Fibroblast of the aortic adventitia (primary cell): ENCODE data around the gene PHF21B. TPM values are rescaled to one million over a fixed set of nuclear protein-coding genes. Genes with fewer than 3 reads are reported as not detected.
"Not testable (repeated sequence)": the region's sequence is repeated elsewhere in the genome, so short reads cannot be mapped to it uniquely, and the experiment has no call there.

Experiments
- DNase-seq: peaks from one replicate; pipeline ENCODE4 v3.0.0-alpha.2; 2010; ENCODE audit warnings: low read depth
- H3K4me3 ChIP-seq: 2 replicates; pipeline ENCODE4 v1.5.1; 2011; ENCODE audit warnings: low read depth, mild to moderate bottlenecking, control low read depth, low read length, moderate library complexity
- CTCF ChIP-seq: IDR thresholded peaks from 2 replicates; pipeline ENCODE4 v1.5.1; 2011; ENCODE audit warnings: mild to moderate bottlenecking, low read length, control low read depth, inconsistent platforms; ENCODE audit not compliant: insufficient read depth
- total RNA-seq: library from RNA; depleted of rRNA; stranded (reverse); fragments of >200 nt; gene quantifications from 2 replicates; pipeline ENCODE4 v1.2.3, GENCODE V29; 2012; ENCODE audit warnings: low replicate concordance

Gene PHF21B
- total RNA-seq, 1 donor: not detected

GRCh38 chr22:44969817-44970216 is 40.0 kb downstream of the PHF21B start:
- H3K4me3 ChIP-seq: no peak overlapping the region
- no peak for TF ChIP-seq CTCF
- no peak for DNase-seq

DNA sequence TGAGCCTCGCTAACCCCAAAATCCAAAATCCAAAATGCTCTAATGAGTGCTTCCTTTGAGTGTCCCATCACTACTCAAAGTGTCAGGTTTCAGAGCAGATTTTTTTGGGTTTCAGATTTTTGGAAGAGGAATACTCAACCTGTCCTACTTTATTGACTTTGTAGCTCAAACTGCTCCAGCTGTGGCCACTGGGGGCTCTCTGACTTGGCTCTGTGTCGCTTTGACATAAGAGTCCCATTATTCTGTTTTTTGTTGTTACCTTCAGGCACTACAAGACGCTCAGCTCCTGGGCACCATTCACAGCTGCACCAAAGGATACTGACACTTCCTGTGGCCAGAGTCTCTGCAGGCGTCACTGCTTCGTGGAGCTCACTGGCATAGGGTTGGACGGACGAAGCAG is 41.1 kb downstream of the PHF21B start:
- no peak for TF ChIP-seq CTCF
- H3K4me3 ChIP-seq: no peak overlapping the region
- no peak for DNase-seq

DNA sequence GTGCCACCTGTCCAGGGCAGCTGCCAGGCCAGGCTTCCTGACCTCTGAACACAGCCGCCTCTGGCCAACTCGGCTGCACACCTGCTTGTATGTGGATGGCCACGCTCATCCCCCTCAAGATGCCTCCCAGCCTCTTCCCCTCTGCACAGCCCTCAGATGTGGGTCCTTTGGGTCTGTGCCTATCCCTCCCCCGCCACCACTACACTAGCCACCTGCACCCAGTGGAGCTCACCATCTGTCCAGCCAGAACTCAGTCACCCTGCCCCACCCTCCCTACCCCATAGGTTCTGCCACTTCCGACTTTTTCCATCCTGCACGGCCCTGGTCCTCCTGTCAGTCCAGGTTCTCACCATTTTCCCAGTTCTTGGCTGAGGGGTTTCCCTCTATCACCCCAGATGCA is 44.6 kb downstream of the PHF21B start:
- H3K4me3 ChIP-seq: no peak overlapping the region
- TF ChIP-seq CTCF: no peak
- DNase-seq: no peak

DNA sequence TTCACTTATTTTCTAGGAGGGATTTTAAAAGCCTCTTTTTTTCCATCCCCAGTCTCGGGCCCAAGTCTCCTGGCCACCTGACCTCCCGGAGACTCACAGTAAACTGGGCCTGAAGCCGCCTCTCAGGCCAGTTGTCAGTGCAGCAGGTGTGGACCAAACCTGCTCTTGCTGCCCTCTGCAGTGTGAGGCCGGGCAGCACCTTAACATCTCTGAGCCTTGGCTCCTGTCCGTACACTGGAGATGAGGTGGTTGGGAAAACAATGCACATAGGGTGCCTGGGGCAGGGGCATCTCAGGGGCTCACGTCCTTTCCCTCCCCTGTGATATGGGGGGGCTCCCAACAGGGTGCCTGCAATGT is 45.1 kb downstream of the PHF21B start:
- no peak overlapping the region for H3K4me3 ChIP-seq
- no peak for TF ChIP-seq CTCF
- DNase-seq: no peak

DNA sequence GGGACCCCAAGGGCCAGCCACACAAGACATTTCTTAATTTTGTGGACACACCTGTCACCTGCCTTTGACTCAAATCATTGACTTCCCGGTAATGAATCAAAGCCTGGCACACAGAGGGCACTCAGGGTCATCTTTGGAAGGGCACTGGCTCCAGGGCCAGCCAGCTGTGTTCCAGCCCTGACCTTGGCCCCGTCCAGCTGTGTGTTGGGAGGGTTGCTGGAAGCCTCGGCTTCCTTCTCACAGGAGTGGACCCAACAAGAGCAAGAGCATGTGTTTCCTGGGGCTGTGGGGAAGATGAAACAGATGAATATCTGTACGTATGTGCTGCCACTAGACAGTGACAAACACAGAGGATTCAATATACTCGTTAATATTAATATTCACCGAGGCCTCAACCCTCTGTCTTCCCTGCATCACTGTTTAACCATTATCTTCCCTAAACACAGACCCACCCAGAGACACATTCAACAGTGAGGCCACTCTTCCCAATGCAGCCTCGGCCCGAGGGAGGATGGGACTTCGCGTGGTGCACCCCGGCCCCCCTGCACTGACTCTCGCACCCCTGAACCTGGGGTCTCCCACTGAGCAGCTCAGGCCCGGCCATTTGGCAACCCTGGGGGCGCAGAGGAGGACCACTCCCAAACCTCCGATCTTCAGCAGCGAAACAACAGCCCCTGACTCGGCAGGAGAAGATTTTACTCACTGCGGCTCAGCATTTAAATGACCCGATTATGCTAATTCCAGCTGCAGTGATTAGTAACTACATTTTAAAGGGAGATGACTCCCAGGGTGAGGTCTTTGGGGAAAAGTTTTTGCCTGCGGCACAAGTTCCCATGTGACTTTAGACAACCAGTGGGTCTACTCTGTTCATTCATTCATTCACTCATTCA is 45.7 kb downstream of the PHF21B start:
- no peak for DNase-seq
- H3K4me3 ChIP-seq: no peak overlapping the region
- no peak for TF ChIP-seq CTCF

DNA sequence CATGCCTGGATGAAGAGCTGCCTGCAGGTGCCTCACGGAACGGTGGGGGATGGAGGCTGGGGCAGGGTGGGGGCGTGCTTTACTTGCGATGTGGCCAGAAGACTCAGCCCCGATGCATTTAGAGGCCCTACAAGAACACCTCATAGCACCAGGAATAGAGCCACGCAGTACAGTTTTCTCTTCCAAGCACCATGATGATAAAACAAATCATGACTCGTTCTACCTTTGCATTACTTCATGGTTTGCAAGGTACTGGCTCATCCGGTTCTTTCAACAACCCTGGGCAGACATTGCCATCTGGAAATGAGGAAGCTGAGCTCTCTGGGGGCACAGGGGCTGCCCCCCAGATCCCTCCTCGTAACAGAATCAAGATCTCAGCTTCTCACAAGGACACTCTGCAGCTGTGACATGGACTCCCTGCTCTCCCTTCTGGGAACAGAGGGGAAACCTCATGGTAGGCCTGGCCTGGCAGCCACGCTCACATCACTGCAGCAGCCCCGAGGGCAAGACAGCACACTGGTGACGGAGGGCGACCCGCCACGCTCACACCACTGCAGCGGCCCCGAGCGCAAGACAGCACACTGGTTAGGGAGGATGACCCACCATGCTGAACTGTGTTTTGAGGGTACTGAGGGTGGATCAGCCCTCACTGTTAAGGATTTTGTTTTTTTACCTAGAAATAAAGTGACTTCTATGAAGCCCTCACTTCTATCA is 46.9 kb downstream of the PHF21B start:
- no peak overlapping the region for H3K4me3 ChIP-seq
- TF ChIP-seq CTCF: no peak
- DNase-seq: no peak

- DNase-seq, H3K4me3 ChIP-seq: not testable (repeated sequence)
These were observed 48.1 kb downstream of the PHF21B start for GRCh38 chr22:44961682-44962081.
